GM23338 (cell line): ENCODE measurements around the gene APOL6. TPM values are rescaled to one million over a fixed set of nuclear protein-coding genes. Genes with fewer than 3 reads are reported as not detected.
A peak's percentile ranks its signal among the peaks of the same experiment; 100 is the strongest.

Experiments used
- ATAC-seq: fragments of 200-7000 bp; cut with Tn5 transposase; 3 replicates; pipeline ENCODE4 v1.9.1; 2020
- DNase-seq: peaks from one replicate; pipeline ENCODE4 v3.0.0-alpha.2; 2015; ENCODE audit warnings: low spot score
- H2AFZ ChIP-seq: fragments of 200-600 bp; sonication (generic); 2 replicates; pipeline ENCODE4 v1.8.0; 2016; ENCODE audit warnings: antibody characterized with exemption, mild to moderate bottlenecking, moderate library complexity
- H3F3A ChIP-seq: fragments of 200-600 bp; sonication (generic); replicated peaks from 2 replicates; pipeline ENCODE4 v1.8.0; 2017; ENCODE audit warnings: antibody characterized with exemption, mixed run types, low read depth
- H3K27ac ChIP-seq: fragments of 200-600 bp; sonication (generic); 2 replicates; pipeline ENCODE4 v1.6.1; 2016; ENCODE audit warnings: low read depth
- H3K27me3 ChIP-seq: fragments of 200-600 bp; sonication (generic); 2 replicates; pipeline ENCODE4 v1.8.0; 2016; ENCODE audit warnings: mild to moderate bottlenecking, mixed run types, moderate library complexity; ENCODE audit not compliant: insufficient read depth
- H3K36me3 ChIP-seq: fragments of 200-600 bp; sonication (generic); 2 replicates; pipeline ENCODE4 v1.8.0; 2016; ENCODE audit warnings: mild to moderate bottlenecking; ENCODE audit not compliant: insufficient read depth
- H3K4me1 ChIP-seq: fragments of 200-600 bp; sonication (generic); 2 replicates; pipeline ENCODE4 v1.8.0; 2016; ENCODE audit warnings: mild to moderate bottlenecking, moderate library complexity; ENCODE audit not compliant: insufficient read depth
- H3K4me2 ChIP-seq: fragments of 200-600 bp; sonication (generic); 2 replicates; pipeline ENCODE4 v1.7.1; 2017; ENCODE audit warnings: mixed run types
- H3K4me3 ChIP-seq: fragments of 200-600 bp; sonication (generic); 2 replicates; pipeline ENCODE4 v1.6.1; 2016; ENCODE audit warnings: mixed run types
- H3K79me2 ChIP-seq: fragments of 200-600 bp; sonication (generic); replicated peaks from 2 replicates; pipeline ENCODE4 v1.8.0; 2017; ENCODE audit warnings: mild to moderate bottlenecking; ENCODE audit not compliant: insufficient read depth
- H3K9me2 ChIP-seq: fragments of 200-600 bp; sonication (generic); 2 replicates; pipeline ENCODE4 v1.8.0; 2017; ENCODE audit not compliant: insufficient read depth
- H4K20me1 ChIP-seq: fragments of 200-600 bp; sonication (generic); replicated peaks from 2 replicates; pipeline ENCODE4 v1.8.0; 2017; ENCODE audit warnings: mild to moderate bottlenecking; ENCODE audit not compliant: insufficient read depth
- H3K27ac Mint-ChIP-seq: 2 replicates; pipeline ENCODE4 v1.8.0; 2020; ENCODE audit warnings: inconsistent platforms, mild to moderate bottlenecking, moderate library complexity, mixed read lengths
- H3K27me3 Mint-ChIP-seq: 3 replicates; pipeline ENCODE4 v1.8.0; 2022; ENCODE audit warnings: low read depth, mild to moderate bottlenecking, moderate library complexity, mixed read lengths, inconsistent platforms; ENCODE audit not compliant: insufficient read depth, poor library complexity
- H3K36me3 Mint-ChIP-seq: 3 replicates; pipeline ENCODE4 v1.8.0; 2021; ENCODE audit warnings: low read depth, mild to moderate bottlenecking, inconsistent platforms, moderate library complexity, mixed read lengths
- H3K4me1 Mint-ChIP-seq: 3 replicates; pipeline ENCODE4 v1.8.0; 2020; ENCODE audit warnings: mild to moderate bottlenecking, inconsistent platforms, mixed read lengths
- H3K4me3 Mint-ChIP-seq: 3 replicates; pipeline ENCODE4 v1.8.0; 2021; ENCODE audit warnings: moderate library complexity, mild to moderate bottlenecking, inconsistent platforms, mixed read lengths
- H3K9me3 Mint-ChIP-seq: 3 replicates; pipeline ENCODE4 v1.8.0; 2020; ENCODE audit warnings: moderate library complexity, mild to moderate bottlenecking, inconsistent platforms, mixed read lengths
- CREB1 ChIP-seq: fragments of 250-450 bp; sonication (Bioruptor Pico); IDR thresholded peaks from 2 replicates; pipeline ENCODE4 v1.5.0; 2020; ENCODE audit warnings: low read depth, mild to moderate bottlenecking, moderate library complexity
- CTCF ChIP-seq, 2 experiments: fragments of 200-600 bp in 1 of 2; sonication (generic) in 1 of 2; conservative IDR thresholded peaks; 2 replicates each; pipeline versions ENCODE4 v1.5.1 to v1.6.1; 2016 to 2017; ENCODE audit warnings: antibody characterized with exemption in 2 of 2, low read depth in 2 of 2, mild to moderate bottlenecking in 2 of 2, moderate library complexity in 1 of 2
- ETS1 ChIP-seq: IDR thresholded peaks from 2 replicates; pipeline ENCODE4 v1.6.1; 2016; ENCODE audit warnings: antibody characterized with exemption
- EZH2 ChIP-seq: fragments of 200-600 bp; sonication (generic); IDR thresholded peaks from one replicate; pipeline ENCODE4 v1.8.0; 2017; ENCODE audit warnings: antibody characterized with exemption, mild to moderate bottlenecking, low read depth; ENCODE audit not compliant: unreplicated experiment
- EZH2phosphoT487 ChIP-seq: fragments of 200-600 bp; sonication (generic); IDR thresholded peaks from one replicate; pipeline ENCODE4 v1.8.1; 2018; ENCODE audit warnings: antibody characterized with exemption; ENCODE audit not compliant: unreplicated experiment
- JUNB ChIP-seq: IDR thresholded peaks from one replicate; pipeline ENCODE4 v1.6.1; 2016; ENCODE audit warnings: antibody characterized with exemption; ENCODE audit not compliant: unreplicated experiment
- POLR2AphosphoS5 ChIP-seq: IDR thresholded peaks from 2 replicates; pipeline ENCODE4 v1.6.1; 2016; ENCODE audit warnings: antibody characterized with exemption, low read depth
- STAT1 ChIP-seq: IDR thresholded peaks from one replicate; pipeline ENCODE4 v1.6.1; 2016; ENCODE audit warnings: antibody characterized with exemption; ENCODE audit not compliant: unreplicated experiment
- ZNF114 ChIP-seq: fragments of 250-450 bp; sonication (Bioruptor Pico); IDR thresholded peaks from 2 replicates; pipeline ENCODE4 v1.5.0; 2020; ENCODE audit warnings: mild to moderate bottlenecking, moderate library complexity
- ZNF331 ChIP-seq: fragments of 250-450 bp; sonication (Bioruptor Pico); IDR thresholded peaks from 2 replicates; pipeline ENCODE4 v1.5.0; 2020; ENCODE audit warnings: low read depth, mild to moderate bottlenecking, moderate library complexity
- polyA plus RNA-seq: library from polyadenylated mRNA; unstranded; fragments of >200 nt; fragmentation: Nextera tagmentation; extraction: Ambion mirVana; gene quantifications from 2 replicates; pipeline ENCODE4 v1.2.1, GENCODE V29; 2016
- total RNA-seq: library from RNA; depleted of rRNA; stranded (reverse); fragments of >200 nt; shearing (Covaris generic); gene quantifications from 2 replicates; pipeline ENCODE4 v1.2.3, GENCODE V29; 2014

Gene APOL6
- total and polyA plus RNA-seq, 2 experiments from 2014 or later, result 0.10 to 0.14 TPM

GRCh38 chr22:35660291-35661127, 12.3 kb downstream of the APOL6 start (continued):
- TF ChIP-seq ETS1 (no peak), CTCF (conservative IDR thresholded peaks at IDR 0.05; ENCODE audit: low read depth in 2 of 2) (no peak), JUNB (no peak), CREB1 (CRISPR knock-in tag) (no peak)

GRCh38 chr22:35661464-35661863, 13.2 kb downstream of the APOL6 start:
- peaks cover 26% of the 10 kb centered on the region for H3K4me1 Mint-ChIP-seq
- H3K4me3 Mint-ChIP-seq, result no peak overlapping the region
- Histone ChIP-seq H3K27me3 (no peaks in the 10 kb centered on the region), H3K79me2 (no peaks in the 10 kb centered on the region), H3K4me1 (peaks cover 40% of the 10 kb centered on the region), H3F3A (no peaks in the 10 kb centered on the region), H3K4me2 (peak overlapping the region; percentile 61; the same call in 1 of the 2 replicates), H3K36me3 (peaks cover 14% of the 10 kb centered on the region; the same call in 1 of the 2 replicates), H2AFZ (no peak overlapping the region), H3K4me3 (no peak overlapping the region), H3K9me2 (0 out of 2 replicates have a peak, but pooled peaks cover 10% of the 10 kb centered on the region), H3K27ac (no peak overlapping the region), H4K20me1 (no peaks in the 10 kb centered on the region)
- no peak for TF ChIP-seq JUNB
- TF ChIP-seq EZH2, result no peak
- TF ChIP-seq EZH2phosphoT487, result no peak
- TF ChIP-seq CTCF (conservative IDR thresholded peaks at IDR 0.05; ENCODE audit: low read depth in 2 of 2), result no peak
- TF ChIP-seq POLR2AphosphoS5, result no peak
- no peak for TF ChIP-seq STAT1
- no peak for TF ChIP-seq ZNF331 (CRISPR knock-in tag)
- TF ChIP-seq ZNF114 (CRISPR knock-in tag), result no peak
- peaks cover 6% of the 10 kb centered on the region for H3K27me3 Mint-ChIP-seq
- peaks cover 30% of the 10 kb centered on the region for H3K36me3 Mint-ChIP-seq
- H3K27ac Mint-ChIP-seq, result no peak overlapping the region
- H3K9me3 Mint-ChIP-seq, result peaks cover 46% of the 10 kb centered on the region
- ATAC-seq (no peak), DNase-seq (no peak)
